OCI-LY7 (cell line): ENCODE measurements around the gene KRTAP5-5. TPM values are rescaled to one million over a fixed set of nuclear protein-coding genes. Genes with fewer than 3 reads are reported as not detected.

Experiments used
- BruUV-seq: library from RNA; stranded (reverse); fragments of 400-500 nt; replicated peaks from 2 replicates; lab custom pipeline; 2021; lab: Mats Ljungman, UMichigan
- CTCF ChIA-PET: fragments of 300-600 bp; sonication (Branson Sonifier 250); formaldehyde crosslinking; loops from one replicate; lab custom pipeline; 2022; ENCODE audit warnings: antibody characterized with exemption; ENCODE audit not compliant: unreplicated experiment; lab: Charles Lee
- POLR2A ChIA-PET: fragments of 300-600 bp; sonication (Branson Sonifier 250); formaldehyde crosslinking; loops from one replicate; lab custom pipeline; 2022; ENCODE audit warnings: antibody characterized with exemption; lab: Charles Lee
- DNase-seq: peaks from one replicate; pipeline ENCODE4 v3.0.0-alpha.2; 2015; ENCODE audit warnings: low spot score
- H2AFZ ChIP-seq: fragments of 200-600 bp; sonication (generic), shearing (Covaris generic); 2 replicates; pipeline ENCODE4 v1.6.1; 2014; ENCODE audit warnings: mild to moderate bottlenecking, antibody characterized with exemption, low read length, moderate library complexity
- H3K27ac ChIP-seq: fragments of 200-600 bp; sonication (generic); 2 replicates; pipeline ENCODE4 v1.5.1; 2014; ENCODE audit warnings: mixed run types, low read depth, mild to moderate bottlenecking, moderate library complexity, low read length, inconsistent platforms; ENCODE audit not compliant: poor library complexity, severe bottlenecking
- H3K36me3 ChIP-seq: fragments of 200-600 bp; sonication (generic); 2 replicates; pipeline ENCODE4 v1.6.1; 2014; ENCODE audit warnings: mild to moderate bottlenecking, antibody characterized with exemption, low read length, moderate library complexity, mixed read lengths; ENCODE audit not compliant: insufficient read depth
- H3K4me1 ChIP-seq: fragments of 200-600 bp; sonication (generic); 2 replicates; pipeline ENCODE4 v1.5.1; 2014; ENCODE audit warnings: mild to moderate bottlenecking, low read length; ENCODE audit not compliant: insufficient read depth, poor library complexity, severe bottlenecking
- H3K4me2 ChIP-seq: fragments of 200-600 bp; sonication (generic); 2 replicates; pipeline ENCODE4 v1.6.1; 2014; ENCODE audit warnings: mild to moderate bottlenecking, low read length
- H3K4me3 ChIP-seq: fragments of 200-600 bp; sonication (generic); 2 replicates; pipeline ENCODE4 v1.5.1; 2014; ENCODE audit warnings: mild to moderate bottlenecking, low read depth, low read length; ENCODE audit not compliant: poor library complexity, severe bottlenecking
- H3K79me2 ChIP-seq: fragments of 200-600 bp; sonication (generic); 2 replicates; pipeline ENCODE4 v1.6.1; 2016; ENCODE audit warnings: low read depth, mild to moderate bottlenecking, low read length, moderate library complexity, mixed read lengths; ENCODE audit not compliant: insufficient read depth
- H3K9me2 ChIP-seq: fragments of 200-600 bp; sonication (generic); 2 replicates; pipeline ENCODE4 v1.6.1; 2016; ENCODE audit warnings: mild to moderate bottlenecking, low read length, mixed read lengths; ENCODE audit not compliant: insufficient read depth
- H3K9me3 ChIP-seq: fragments of 200-600 bp; sonication (generic); 2 replicates; pipeline ENCODE4 v1.6.1; 2014; ENCODE audit warnings: mild to moderate bottlenecking, mixed run types, low read length, mixed read lengths
- H4K20me1 ChIP-seq: fragments of 200-600 bp; sonication (generic); 2 replicates; pipeline ENCODE4 v1.6.1; 2014; ENCODE audit warnings: mild to moderate bottlenecking, antibody characterized with exemption, low read length, moderate library complexity, mixed read lengths; ENCODE audit not compliant: insufficient read depth
- EZH2phosphoT487 ChIP-seq: fragments of 200-600 bp; sonication (generic); IDR thresholded peaks from 2 replicates; pipeline ENCODE4 v1.6.1; 2018; ENCODE audit warnings: low read depth, borderline replicate concordance, mild to moderate bottlenecking, mixed run types, antibody characterized with exemption, low read length, moderate library complexity, mixed read lengths
- intact Hi-C: fragments of 100-400 bp; cut with micrococcal nuclease; formaldehyde crosslinking; loops from one replicate; pipeline ENCODE4 v1.10.0; 2022; ENCODE audit not compliant: unreplicated experiment
- total RNA-seq, 2 experiments: library from RNA; depleted of rRNA in 1 of 2; stranded (reverse); fragments of >200 nt in 1 of 2; shearing (Covaris generic) in 1 of 2; gene quantifications; 2 replicates each; pipeline ENCODE4 v1.2.3, GENCODE V29; 2014 to 2022
- TF ChIP-seq, protein P1 (sequence below): fragments of 200-600 bp; sonication (generic); conservative IDR thresholded peaks from 2 replicates; pipeline ENCODE4 v1.5.1; 2014; ENCODE audit warnings: mild to moderate bottlenecking, antibody characterized with exemption, low read length, moderate library complexity, mixed read lengths

The KRTAP5-5 gene
- total RNA-seq, 2 experiments from 2014 or later: not detected

DNA sequence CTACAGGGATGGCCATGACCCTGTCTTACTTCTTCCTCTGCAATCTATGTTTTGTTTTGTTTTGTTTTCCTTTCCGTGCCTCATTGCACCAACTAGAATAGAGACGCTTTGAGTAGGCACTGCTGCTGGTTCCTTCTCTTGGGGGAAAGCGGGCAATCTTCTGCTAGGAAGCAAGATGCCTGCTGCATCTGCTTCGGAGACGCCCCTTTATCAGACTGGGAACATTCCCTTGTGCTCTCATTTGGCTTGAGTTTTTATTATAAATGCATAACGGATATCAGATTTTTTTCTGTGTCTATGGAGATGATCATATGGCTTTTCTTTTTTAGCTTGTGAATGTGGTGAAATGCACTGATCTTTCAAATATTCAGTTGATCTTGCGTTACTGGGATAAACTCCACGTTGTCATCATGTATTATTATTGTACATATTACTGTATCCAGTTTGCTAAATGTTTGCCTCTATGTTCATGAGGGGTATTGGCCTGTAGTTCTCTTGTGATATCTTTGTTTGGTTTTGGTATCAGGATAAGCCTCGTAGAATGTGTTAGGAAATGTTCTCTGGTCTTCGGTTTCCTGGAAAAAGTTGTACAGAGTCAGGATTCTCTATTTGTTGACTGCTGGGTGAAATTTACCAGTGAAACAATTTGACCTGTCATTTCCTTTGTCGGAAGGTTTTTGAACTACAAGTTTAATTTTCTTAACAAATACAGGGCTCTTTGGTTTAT lies 44.0 kb downstream of the KRTAP5-5 start:
- H3K27ac ChIP-seq: no peak overlapping the region
- no peaks in the 10 kb centered on the region for H3K4me1 ChIP-seq
- no peaks in the 10 kb centered on the region for H3K36me3 ChIP-seq
- no peak for DNase-seq
- no peak overlapping the region for H3K4me2 ChIP-seq
- CTCF ChIA-PET: no interaction called here
- TF ChIP-seq, protein P1, sequence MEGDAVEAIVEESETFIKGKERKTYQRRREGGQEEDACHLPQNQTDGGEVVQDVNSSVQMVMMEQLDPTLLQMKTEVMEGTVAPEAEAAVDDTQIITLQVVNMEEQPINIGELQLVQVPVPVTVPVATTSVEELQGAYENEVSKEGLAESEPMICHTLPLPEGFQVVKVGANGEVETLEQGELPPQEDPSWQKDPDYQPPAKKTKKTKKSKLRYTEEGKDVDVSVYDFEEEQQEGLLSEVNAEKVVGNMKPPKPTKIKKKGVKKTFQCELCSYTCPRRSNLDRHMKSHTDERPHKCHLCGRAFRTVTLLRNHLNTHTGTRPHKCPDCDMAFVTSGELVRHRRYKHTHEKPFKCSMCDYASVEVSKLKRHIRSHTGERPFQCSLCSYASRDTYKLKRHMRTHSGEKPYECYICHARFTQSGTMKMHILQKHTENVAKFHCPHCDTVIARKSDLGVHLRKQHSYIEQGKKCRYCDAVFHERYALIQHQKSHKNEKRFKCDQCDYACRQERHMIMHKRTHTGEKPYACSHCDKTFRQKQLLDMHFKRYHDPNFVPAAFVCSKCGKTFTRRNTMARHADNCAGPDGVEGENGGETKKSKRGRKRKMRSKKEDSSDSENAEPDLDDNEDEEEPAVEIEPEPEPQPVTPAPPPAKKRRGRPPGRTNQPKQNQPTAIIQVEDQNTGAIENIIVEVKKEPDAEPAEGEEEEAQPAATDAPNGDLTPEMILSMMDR: no peak
- no peaks in the 10 kb centered on the region for H4K20me1 ChIP-seq
- no peak overlapping the region for H3K4me3 ChIP-seq
- no TSS peak for BruUV-seq
- H3K9me2 ChIP-seq: no peaks in the 10 kb centered on the region
- H3K9me3 ChIP-seq: no peaks in the 10 kb centered on the region
- H3K79me2 ChIP-seq: no peaks in the 10 kb centered on the region
- POLR2A ChIA-PET: no interaction called here
- intact Hi-C loops: no loop called here
- H2AFZ ChIP-seq: no peak overlapping the region

DNA sequence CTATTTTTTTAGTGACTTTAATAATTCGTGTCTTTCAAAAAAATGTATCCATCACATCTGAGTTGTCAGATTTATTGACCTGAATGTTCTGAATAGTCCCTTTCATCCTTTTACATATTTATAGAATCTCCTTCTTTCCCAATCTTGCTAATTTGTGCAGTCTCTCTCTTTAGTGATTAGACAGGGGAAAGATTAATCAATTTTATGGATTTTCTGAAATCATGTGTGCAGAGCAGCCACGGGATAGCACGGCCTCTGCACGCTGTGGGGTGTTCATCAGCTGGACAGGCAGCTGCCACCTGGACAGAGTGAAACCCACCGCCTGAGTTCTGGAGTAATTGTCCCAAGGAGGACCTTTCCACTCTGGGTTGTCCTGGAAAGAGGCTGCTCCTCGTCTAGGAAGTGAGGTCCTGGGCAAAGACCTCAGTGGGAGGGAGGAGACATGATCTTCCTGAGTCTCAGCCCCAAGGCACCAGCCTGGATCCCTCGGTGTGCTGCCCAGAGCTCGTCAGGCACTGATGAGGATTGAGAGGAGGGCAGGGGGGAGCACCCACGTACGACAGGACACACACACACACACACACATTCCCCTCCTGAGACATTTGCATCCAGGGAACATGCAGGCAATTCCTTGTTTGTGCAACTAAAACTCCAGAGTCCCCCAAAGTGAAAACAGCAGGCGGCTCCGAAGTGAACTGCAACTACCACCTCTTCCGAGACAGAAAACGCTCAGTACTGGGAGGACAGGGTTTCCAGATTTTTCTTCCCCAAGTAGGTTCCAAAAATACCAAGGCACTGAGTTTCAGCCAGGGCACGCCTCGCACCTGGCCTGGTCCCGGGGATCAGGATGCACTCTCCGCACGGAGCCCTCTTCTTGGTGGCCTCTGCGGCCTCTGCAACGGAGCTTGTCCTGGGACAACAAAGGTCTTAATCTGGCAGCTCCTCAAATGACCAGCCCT lies 44.9 kb downstream of the KRTAP5-5 start:
- H3K36me3 ChIP-seq: no peaks in the 10 kb centered on the region
- no TSS peak for BruUV-seq
- ChIA-PET CTCF (no interaction called here), POLR2A (no interaction called here)
- no peak for DNase-seq
- no peaks in the 10 kb centered on the region for H4K20me1 ChIP-seq
- H3K4me2 ChIP-seq: no peak overlapping the region
- no peak overlapping the region for H2AFZ ChIP-seq
- intact Hi-C loops: no loop called here
- no peak overlapping the region for H3K27ac ChIP-seq
- no peaks in the 10 kb centered on the region for H3K9me3 ChIP-seq
- no peaks in the 10 kb centered on the region for H3K9me2 ChIP-seq
- H3K79me2 ChIP-seq: no peaks in the 10 kb centered on the region
- H3K4me3 ChIP-seq: no peak overlapping the region
- no peak for TF ChIP-seq EZH2phosphoT487
- TF ChIP-seq, protein P1: no peak
- H3K4me1 ChIP-seq: no peaks in the 10 kb centered on the region
